ENCODE results near the gene IP6K3.

IP6K3 gene

DNA sequence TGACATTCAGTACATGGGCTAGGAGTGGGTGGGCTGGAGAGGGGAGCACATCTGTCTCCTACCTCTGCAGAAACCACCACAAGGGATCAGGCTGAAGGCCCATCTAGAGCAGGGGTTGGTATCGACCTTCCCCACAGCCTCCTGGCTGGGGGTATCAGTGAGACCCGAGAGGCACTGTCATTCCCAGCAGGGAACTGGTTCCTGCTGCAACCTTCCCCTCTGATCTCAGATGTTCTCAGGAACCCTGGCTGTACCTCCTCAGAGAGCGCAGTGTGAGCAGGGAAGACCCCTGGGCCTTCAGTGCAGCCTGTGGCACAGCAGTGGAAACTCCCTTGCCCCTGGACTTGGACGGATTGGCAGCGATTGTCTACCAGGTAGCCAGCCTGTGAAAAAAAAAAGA lies 7.8 kb downstream of the IP6K3 start:
- DNase-seq = no peak

DNA sequence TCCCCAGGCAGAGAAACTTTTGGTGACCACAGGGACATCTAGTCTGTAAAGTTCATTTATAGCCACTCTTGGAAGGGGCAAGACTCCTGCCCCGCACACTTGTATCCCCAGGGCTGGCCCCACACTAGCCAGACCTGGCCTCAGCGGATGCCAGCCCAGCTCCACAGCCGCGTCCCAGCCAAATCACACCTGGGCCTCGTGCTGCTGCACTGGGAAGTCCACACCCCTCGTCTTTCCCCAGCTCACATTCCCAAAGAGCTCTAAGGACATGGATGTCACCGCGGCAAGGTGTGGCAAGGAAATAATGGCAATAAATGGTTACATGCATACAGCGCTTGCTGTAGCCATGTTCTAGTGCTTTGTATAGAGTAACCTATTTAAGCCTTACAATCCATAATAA lies 8.6 kb downstream of the IP6K3 start:
- DNase-seq = no peak

DNA sequence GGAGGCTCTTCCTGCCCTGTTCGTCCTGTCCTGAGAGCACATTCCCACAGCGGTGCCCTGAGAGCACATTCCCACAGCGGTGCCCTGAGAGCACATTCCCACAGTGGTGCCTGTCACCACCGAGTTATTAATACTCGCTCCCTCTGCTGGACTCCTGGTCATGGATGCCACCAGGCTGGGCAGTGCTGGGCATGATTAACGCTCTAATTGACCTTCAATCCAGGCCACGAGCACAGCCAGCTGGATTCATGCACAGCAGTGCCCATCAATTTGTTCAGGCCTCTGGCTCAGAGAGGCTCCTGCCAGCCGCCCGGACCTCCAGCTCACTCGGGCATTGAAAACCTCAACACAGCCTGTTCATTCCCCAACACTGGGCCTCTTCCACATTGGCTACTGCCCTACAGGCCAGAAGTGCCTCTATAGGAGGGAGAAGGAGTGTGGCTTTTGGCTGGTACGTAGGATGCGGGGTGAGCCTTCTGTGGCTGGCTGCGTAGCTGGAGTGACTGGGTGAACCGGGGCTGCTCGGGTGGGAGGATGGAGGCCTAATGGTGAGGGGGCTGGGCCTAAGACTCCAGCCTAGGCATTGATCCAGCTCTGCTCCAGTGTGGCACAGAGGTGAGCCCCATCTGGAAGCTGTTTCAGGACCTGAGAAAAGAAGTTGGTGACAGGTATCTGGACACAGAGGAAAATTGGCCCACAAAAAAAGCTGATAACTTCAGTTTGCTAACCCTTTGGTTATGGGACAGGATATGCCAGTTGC lies 9.3 kb downstream of the IP6K3 start:
- no peak for DNase-seq

GRCh38 chr6:33735216-33735615 lies 11.5 kb downstream of the IP6K3 start:
- no peak for DNase-seq

- DNase-seq = no peak
Observed at GRCh38 chr6:33733709-33734007, 13.0 kb downstream of the IP6K3 start.

- DNase-seq = no peak
Observed at GRCh38 chr6:33732817-33733708, 13.6 kb downstream of the IP6K3 start.

DNA sequence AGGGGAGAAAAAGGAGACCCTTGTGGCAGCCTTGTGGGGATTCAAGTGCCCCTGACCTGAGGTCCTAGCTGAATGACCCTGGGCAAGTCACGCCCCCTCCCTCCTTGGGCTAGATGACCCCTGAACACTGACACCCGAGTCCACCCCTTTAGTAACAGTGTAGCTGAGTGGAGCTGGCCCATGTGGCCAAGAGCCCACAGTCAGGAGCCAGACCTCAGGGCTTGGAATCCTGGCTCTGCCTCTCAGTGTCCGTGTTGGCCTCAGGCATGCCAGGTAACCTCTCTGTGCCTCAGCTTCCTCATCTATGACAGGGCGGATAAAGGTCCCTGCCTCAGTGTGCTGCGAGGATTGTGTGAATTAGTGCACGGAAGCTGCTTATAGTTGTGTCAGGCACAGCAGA lies 14.3 kb downstream of the IP6K3 start:
- DNase-seq = no peak

DNA sequence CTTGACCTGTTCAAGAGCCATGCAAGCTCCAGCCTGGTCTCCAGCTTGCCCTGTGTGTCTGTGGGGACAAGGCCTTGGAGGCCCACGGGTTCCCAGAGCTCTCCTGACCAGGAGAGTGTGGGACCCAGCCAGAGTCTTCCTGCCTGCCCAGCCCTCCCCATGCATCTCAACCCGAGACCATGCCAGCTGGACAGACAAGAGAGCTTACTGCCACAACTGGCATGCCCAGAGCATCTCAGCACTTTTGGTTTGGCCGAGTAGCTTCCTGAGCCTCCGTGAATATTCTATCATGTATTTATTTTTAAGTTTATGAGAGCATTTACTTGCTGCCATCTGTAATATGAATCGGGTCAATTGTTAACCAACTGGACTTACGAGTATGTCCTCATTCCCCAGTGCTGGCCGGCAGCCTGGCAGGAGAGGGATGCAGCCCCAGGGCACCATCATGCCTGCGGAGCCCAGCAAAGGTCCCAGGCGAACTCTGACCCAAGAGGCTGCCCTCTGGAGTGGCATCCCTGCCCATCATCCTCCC lies 14.9 kb downstream of the IP6K3 start:
- no peak for DNase-seq

DNA sequence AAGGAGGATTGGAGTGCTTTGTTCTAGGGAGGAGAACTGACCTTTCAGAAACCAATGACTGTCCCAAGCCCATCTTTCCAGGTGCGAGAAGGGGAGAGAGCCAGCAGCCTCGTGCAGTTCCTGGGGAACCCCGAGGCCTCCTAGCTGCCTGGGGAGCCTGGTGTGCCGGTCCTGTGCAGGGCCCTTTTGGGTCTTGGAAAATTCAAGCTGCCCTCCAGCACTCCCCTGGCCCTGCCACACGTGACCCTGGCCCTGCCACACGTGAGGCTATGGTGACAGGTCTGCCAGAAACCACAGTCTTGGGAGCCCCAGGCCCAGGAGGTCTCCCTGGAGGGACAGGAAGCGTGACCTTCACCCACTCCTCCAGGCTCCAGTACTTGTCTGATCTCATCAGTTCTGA lies 15.7 kb downstream of the IP6K3 start:
- no peak for DNase-seq

GRCh38 chr6:33730611-33731010 lies 16.1 kb downstream of the IP6K3 start:
- DNase-seq = no peak

DNA sequence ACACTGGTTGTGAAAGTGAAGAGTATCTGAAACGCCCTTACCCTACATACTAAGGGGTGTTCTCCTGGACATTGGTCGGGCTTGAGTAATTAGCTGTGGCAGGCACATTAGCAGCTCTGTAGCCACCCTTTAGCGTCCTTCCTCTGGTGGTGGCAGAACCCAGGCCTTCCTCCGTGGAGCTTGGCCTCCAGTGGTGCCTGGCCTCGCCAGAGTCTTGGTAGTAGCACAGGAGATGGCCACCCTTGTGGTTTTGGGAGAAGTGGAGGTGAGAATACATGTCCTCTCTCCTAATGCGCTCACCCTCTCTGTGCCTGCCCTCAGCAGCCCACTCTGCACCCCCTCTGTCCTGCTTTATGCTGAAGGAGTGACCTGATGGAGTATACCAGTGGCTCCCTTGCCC lies 17.6 kb downstream of the IP6K3 start:
- no peak for DNase-seq

- DNase-seq = no peak
Observed at GRCh38 chr6:33728438-33728837, 18.3 kb downstream of the IP6K3 start.

DNA sequence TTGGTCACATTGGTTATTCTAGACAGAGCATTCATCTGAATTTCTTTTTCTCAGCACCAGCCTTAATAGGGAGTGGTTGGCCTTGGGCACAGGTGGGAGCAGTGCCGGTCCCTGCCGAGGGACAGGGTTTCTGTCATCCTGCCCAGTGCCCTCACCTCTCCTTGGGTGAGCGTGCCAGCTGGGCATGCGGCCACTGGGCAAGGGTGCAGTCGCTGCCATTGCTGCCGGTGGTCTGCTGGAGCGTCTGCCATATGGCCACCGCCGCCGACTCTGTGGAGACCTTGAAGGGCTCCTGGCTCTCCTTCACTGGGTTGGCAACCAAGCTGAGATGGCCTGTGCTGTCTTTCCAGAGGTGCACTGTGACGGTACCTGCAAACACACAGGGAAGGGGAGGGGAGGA lies 18.8 kb downstream of the IP6K3 start:
- no peak for DNase-seq

- DNase-seq = no peak
Observed at GRCh38 chr6:33727126-33727525, 19.6 kb downstream of the IP6K3 start.

- no peak for DNase-seq
Observed at GRCh38 chr6:33726696-33727095, 20.0 kb downstream of the IP6K3 start.

DNA sequence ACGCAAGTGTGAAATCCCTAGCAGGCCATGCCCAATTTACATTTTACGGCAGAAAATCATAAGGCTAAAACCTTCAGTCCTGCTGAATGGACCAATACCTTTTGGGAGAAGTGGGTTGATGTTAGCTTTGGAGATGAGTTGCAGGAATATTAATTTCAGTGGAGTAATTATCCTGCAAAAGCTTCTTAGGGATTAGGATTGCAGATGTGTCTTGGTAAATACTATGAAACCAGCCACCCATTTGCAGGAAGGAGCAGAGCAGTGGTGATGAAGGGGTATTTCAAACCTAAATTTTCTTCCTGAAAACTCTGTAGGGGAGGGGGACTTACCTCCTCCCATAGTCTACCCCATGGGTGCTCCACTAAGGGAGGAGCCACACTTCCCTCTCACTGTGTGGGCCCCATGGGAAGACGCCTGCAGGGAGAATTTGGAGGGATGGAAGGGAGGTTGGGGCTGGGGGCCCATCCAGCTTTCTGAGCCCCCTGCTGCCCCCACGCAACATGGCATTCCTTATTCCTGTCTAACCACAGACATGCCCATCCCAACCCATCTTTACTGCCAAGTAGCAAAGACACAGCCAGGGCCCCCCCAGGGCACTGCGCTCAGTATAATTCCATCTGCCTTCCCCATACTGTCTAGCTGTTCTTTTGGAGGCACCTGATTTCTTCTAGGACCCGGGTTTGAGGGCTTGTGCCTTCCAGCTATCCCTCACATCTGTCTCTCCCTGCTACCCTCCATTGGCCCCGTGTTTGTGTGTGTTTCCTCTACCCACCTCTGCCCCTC lies 20.6 kb downstream of the IP6K3 start:
- DNase-seq = no peak

GRCh38 chr6:33725222-33725621 lies 21.5 kb downstream of the IP6K3 start:
- no peak for DNase-seq

DNA sequence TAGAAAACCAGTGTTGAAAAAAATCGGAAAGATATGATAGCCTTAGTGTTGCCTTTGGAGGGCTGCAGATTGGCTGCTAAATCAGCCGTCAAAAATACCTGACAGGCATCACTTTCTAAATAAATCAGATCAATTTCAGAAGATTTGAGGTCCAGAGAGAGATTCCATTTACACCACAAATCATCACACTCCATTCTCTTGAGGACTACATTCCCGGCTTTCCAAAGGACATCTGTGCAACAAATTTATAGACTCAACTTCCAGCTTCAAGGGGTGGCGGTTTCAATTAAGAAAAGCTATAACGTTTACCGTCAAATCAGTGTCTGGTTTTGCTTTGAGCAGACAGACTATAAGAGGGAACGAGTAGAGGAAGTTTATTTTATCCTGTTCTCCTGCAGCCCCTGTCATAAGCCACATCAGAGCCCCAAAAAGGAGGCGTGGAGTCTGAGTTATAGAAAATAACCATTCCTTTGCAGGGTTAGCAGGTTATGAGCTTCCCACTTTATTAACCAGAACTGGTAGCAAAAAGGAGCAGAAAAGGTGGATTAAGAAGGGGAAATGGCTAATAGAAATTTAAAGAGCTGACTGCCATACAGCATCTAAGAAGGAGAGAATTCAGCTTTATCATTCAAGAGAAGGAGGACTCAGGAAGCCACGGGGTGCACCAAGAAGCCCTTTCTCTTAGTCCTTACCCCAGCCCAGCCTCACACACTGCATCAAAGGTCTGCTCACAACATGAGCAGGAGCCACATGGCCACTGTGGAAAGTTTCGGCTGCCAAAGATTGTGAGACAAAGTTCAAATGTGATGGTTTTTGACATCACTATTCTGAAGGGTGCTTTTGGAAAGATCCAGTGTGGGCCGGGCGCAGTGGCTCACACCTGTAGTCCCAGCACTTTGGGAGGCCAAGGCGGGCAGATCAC lies 22.3 kb downstream of the IP6K3 start:
- no peak for DNase-seq

- DNase-seq = no peak
Observed at GRCh38 chr6:33723371-33724085, 23.2 kb downstream of the IP6K3 start.

GRCh38 chr6:33722103-33722623 lies 24.5 kb downstream of the IP6K3 start:
- DNase-seq = no peak

- DNase-seq = no peak
Observed at GRCh38 chr6:33721508-33721907, 25.2 kb downstream of the IP6K3 start.

All from activated T-cell treated with anti-CD3 and anti-CD28 coated beads, Interleukin-2, amount 50 U/mL, for 48 hours (primary cell).